Activated T-cell treated with anti-CD3 and anti-CD28 coated beads for 24 hours (primary cell): Measurements from ENCODE around the gene TRABD.
"Not testable (repeated sequence)": the region's sequence is repeated elsewhere in the genome, so short reads cannot be mapped to it uniquely, and the experiment has no call there.

Experiments
- DNase-seq: peaks from one replicate; pipeline ENCODE4 v3.0.0-alpha.2; 2020; ENCODE audit warnings: low read depth

The TRABD gene, protein sequence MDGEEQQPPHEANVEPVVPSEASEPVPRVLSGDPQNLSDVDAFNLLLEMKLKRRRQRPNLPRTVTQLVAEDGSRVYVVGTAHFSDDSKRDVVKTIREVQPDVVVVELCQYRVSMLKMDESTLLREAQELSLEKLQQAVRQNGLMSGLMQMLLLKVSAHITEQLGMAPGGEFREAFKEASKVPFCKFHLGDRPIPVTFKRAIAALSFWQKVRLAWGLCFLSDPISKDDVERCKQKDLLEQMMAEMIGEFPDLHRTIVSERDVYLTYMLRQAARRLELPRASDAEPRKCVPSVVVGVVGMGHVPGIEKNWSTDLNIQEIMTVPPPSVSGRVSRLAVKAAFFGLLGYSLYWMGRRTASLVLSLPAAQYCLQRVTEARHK

DNA sequence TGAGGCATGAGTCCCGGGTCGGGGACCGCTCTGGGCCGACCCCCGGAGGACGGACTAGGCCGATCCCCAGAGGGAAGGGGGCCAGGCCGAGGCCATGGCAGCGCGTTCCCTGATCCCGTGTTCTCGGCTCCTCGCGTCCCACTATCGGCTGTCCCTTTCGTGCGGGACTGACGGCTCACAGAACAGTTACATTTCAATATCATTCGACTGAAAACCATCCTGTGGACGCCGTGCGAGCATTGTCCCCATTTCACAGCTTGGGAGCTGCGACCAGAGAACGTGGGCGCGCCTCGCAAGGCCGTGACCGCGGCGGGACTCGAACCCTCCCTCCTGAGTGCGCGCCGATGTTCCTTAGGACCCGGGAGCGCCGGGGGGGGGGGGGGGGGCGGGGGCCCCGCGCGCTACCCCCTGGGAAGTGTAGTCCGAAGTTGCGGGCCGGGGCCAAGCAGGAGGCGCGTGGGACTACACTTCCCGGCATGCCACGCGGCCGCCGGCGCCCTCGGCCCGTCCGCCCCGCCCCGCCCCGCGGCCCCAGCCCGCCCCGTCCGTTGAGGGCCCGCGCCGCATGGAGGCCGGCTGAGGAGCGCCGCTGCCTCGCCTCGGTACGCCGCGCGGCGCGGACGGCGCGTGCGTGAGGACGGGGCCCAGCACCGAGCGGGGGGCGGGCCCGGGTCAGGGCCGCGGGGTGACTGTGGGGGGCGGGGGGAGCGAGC is at the start of gene TRABD:
Gene TRABD (plus strand): TSS at position 539 of the 713 bp plus-strand sequence. CDS start 7,148 bp downstream, outside the sequence.
- DNase-seq, result peak; percentile 86

DNA sequence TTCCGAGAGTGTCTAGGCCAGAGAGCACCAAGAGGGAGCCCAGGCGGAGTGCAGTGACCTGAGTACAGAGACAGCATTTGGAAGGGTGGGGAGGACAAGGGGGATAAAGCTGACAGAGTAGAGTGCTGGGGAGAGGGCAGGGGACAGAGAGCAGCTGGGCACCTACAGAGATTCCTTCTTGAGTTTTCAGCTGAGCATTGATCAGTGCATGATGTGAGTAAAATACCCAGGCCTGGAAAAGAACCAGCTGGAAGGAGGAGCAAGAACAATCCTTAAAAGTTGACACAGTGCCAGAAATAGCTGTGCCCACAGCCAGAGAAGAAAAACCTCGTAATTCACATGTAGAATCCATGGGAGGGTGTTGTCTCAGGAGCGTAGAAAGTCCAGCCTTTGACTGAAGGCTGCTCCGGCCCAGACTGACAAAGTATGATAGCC is 49.1 kb upstream of the TRABD start:
- DNase-seq, result no peak

DNA sequence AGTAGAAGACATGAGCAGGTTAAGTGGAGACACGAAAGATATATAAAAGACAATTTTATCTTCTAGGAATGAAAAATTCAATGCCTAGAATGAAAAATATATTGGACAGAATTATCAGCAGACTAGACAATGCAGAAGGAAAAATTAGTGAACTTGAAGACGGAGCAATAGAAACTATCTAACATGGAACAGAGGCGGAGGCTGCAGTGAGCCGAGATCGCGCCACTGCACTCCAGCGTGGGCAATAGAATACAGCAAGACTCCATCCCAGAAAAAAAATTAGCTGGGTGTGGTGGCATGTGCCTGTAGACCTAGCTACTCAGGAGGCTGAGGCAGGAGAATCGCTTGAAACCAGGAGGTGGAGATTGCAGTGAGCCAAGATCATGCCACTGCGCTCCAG is 48.4 kb upstream of the TRABD start:
- DNase-seq, result not testable (repeated sequence)

DNA sequence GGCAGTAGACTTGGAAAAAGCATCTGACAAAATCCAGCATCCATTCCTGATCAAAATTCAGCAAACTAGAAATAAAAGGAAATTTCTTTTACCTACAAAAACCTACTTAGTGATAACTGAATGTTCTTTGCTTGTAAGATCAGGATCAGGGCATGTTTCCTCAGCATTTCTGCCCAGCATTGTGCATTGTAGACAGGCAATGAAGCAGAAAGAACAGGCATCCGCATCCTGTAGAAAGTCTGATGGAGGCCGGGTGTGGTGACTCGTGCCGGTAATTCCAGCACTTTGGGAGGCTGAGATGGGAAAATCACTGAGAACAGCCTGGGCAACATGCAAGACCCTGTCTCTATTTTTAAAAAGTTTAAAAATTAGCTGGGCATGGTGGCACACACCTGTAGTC is 47.7 kb upstream of the TRABD start:
- no peak for DNase-seq

DNA sequence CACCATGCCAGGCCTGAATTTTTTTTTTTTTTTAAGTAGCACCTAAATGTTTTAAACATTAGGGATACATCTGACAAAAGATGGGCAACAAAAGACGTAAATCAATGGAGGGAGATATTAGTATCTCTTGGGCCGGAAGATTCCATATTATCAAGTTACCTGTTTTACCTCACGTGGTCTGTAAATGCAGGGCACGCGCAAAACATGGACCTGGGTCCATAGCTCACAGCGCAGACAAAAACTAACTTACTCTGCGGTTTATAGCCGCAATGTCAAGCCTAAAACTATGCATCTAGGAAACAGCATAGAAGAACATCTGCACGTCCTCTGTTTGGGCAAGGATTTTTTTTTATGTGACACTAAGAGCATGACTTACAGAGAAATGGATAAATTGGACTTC is 46.7 kb upstream of the TRABD start:
- no peak for DNase-seq

DNA sequence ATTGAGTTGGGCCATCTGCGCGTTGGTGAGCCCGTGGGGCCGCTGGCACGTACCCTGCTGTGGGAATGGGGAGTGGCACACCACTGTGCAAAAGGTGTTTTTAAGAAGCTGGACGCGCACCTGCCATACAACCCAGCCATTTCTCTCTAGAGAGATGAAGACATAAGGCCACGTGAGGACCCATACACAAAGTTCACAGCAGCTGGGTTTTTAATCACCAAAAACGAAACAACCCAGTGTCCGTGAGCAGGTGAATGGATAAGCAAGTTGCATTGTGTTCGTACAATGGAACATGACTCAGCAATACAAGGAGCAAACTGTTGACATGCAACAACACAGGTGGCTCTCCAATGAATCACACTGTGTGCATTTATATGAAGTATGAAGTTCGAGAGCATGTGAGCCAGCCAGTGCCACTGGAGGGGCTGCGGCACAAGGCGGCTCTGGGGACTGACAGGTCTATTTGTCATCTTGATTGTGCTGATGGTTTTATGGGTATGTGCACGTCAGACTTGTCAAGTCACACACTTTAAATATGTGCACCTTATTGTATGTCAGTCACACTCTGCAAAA is 45.8 kb upstream of the TRABD start:
- DNase-seq, result no peak

DNA sequence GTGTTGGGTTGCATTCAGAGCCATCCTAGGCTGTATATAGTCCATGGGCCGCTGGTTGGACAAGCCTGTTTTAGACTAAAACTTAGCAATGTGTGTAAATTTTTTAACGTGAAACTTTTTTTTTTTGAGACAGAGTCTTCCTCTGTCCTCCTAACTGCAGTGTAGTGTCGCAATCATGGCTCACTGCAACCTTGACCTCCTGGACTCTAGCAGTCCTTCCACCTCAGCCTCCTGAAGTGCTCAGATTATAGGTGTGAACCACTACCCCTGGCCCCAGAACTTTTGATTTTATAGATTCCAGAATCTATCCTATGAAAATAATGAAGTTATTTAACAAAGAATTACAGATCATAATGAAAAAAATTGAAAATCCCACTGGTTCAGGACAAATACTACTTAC is 45.1 kb upstream of the TRABD start:
- no peak for DNase-seq

DNA sequence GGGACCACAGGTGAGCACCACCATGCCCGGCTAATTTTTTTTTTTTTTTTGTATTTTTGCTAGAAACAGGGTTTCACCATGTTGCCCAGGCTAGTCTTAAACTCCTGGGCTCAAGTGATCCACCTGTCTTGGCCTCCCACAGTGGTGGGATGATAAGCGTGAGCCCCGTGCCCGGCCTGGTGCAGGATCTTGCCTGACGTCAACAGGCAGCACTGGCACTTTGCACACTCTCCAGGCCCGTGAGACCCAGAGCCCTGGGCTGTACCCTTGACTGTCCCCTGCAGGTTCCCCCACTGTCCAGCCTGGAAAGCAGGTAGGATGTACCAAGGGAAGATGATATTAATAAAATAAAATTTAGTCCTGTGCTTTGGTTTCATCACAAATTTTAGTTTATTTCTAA is 44.3 kb upstream of the TRABD start:
- DNase-seq, result no peak

DNA sequence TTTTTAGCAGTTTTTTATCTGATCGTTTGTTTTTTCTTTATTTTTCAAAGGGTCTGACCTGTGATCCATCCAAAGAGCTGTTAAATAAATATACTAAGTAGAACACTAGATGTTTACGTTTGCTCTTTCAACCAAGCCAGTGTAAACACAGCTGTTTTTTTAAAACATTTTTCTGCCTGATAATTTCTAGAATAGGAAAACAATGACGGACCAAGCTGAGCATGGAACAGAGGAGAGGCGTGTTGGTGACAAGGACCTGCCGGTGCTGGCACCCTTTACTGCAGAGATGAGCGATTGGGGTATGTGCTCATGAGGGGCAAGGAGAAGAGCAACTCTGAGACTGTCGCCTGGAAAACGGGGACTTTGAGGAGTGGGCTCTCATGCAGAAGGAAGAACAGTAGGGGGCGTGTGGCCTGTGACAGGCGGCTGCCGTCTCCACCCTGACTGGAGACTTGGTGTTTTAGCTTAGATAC is 43.8 kb upstream of the TRABD start:
- DNase-seq, result no peak

DNA sequence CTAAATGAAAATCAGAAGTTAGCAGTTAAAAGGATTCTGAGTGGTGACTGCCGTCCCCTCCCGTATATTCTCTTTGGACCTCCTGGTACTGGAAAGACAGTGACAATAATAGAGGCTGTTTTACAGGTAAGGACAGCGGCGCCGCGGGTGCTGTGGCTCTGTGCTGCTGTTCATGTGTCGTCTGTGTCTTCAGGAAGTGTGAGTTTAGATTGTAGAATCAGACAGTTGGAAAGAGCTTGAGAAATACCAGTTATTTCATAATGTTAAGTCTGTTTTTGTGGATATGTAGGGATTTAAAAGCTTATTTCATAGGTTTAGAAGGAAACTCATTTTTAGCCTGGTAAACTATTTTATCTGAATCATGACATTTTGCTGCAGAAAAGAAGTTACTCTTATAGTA is 42.6 kb upstream of the TRABD start:
- DNase-seq, result no peak

DNA sequence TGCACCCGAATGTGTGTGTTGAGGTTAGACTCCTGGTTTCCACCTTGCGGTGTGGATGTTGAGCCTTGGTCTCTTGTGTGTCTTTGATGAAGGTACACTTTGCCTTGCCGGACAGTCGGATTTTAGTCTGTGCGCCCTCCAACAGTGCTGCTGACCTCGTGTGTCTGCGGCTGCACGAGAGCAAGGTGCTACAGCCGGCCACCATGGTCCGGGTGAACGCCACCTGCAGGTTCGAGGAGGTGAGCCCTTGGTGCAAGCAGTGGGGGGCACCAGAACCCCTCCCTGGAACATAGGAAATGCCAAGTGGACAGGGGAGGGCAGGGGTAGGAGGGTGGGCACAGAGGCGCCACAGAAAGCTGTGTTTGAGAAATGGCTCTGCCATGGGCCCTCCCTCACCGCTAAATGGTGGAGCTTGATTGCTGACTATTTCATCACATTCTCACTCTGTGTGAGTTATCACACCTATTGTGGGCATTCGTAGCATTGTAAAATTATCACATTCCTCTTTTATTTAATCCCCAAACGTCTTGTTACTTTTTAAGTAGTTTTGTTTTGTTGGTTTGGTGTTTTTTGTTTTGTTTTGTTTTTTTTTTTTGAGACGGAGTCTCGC is 41.6 kb upstream of the TRABD start:
- DNase-seq, result no peak

DNA sequence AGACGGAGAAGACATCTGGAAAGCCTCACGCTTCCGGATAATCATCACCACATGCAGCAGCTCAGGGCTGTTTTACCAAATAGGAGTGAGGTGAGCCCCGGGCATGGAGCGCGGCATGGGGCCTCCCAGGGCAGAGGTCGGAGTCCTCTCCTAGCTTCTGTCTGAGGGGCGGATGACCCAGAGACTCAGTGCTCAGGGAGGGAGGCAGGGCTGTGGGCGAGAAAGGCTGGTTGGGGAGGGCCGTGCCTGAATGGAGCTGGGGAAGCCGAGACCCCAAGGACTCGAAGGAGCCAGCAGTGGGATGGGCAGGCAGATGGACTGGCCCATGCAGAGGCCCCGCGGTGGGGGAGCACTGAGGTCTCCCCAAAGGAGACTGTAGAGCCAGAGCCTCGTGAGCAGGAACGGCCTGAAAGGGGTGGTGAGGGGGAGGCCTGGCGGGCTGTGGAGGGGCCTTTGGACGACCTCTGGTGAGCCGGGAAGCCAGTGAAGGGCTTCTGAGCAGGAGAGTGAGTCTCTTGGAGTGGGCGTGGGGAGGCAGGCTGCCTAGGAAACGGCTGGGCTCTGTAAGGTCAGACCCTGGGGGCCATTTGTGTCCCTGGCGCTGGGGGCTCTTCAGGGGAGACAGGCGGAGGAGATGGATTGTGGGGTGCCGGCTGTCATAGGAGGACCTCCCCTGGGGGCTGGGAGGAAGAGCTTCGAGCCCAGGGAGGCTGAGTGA is 39.8 kb upstream of the TRABD start:
- no peak for DNase-seq

DNA sequence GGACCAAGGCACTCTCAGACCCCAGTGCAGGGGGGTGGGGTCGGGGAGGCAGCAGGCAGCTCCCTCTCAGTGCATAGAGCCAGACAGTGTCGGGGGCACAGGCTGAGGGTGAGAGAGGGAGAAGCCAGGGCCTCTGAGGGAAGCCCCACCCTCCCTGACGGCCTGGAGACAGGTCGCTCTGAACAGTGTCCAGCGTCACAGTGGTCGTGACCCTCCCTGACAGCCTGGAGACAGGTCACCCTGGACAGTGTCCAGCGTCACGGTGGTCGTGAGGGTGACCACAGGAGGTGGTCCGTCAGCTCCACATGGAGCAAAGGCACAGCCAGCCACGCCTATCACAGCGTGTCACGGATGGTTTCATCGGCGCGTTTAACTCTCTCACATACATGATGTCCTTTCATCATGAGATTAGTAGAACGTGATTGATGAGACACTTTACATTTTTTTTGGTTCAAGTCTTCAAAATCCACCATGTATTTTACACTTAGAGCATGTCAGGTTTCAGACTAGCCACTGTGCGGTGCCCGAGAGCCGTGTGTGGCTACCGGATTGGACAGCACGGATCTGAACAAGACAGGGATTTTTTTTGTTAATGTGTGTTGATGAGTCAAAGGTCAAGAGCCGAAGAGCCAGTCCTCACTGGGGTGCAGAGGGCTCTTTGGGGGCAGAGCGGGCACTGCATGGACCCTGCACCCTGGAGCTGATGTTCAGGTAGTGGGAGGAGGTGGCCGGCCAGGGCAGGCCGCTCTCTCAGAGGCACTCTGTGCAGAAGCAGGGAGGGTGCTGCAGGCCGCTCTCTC is 39.1 kb upstream of the TRABD start:
- DNase-seq, result no peak

DNA sequence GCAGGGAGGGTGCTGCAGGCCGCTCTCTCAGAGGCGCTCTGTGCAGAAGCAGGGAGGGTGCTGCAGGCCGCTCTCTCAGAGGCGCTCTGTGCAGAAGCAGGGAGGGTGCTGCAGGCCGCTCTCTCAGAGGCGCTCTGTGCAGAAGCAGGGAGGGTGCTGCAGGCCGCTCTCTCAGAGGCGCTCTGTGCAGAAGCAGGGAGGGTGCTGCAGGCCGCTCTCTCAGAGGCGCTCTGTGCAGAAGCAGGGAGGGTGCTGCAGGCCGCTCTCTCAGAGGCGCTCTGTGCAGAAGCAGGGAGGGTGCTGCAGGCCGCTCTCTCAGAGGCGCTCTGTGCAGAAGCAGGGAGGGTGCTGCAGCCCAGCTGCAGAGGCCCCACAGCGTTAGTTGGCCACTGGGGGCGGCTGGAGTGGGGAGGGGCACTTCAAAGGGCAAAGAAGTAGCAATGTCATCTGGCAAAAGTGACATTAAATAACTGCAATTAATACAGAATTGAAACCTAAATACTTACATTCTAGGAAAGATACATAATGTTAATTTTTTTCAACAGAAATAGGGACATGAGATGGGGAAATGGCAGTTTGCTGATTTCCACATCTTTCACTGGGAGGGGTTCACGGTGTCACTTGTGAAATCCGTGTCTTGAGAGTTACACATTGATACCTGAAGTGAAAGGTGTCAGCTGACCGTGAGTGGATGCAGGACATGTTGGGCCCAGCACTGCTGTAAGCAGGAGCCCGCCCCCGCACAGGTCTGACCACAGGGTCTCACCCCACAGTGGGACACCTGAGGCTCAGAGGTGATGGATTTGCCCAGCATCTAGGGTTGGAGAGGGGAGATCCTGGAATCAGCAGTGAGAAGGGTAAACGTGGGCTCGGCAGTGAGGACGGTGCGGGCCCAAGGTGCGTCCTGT is 38.2 kb upstream of the TRABD start:
- not testable (repeated sequence) for DNase-seq

DNA sequence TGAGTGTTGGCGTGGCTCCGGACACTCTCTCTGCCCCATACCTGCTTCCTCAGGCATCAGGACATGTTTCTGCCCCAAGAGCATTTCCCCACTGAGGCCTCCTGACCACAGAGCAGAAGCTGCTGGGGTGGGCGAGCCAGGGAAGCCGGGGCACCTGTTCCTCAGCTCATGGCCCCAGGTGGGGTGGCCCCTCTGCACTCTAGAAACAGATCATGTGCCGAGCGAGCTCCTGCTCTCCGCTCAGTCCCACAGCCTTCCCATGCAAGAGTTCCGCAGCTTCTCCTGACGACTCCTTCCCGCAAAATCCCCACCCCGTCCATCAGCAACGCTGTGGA is 37.6 kb upstream of the TRABD start:
- no peak for DNase-seq

DNA sequence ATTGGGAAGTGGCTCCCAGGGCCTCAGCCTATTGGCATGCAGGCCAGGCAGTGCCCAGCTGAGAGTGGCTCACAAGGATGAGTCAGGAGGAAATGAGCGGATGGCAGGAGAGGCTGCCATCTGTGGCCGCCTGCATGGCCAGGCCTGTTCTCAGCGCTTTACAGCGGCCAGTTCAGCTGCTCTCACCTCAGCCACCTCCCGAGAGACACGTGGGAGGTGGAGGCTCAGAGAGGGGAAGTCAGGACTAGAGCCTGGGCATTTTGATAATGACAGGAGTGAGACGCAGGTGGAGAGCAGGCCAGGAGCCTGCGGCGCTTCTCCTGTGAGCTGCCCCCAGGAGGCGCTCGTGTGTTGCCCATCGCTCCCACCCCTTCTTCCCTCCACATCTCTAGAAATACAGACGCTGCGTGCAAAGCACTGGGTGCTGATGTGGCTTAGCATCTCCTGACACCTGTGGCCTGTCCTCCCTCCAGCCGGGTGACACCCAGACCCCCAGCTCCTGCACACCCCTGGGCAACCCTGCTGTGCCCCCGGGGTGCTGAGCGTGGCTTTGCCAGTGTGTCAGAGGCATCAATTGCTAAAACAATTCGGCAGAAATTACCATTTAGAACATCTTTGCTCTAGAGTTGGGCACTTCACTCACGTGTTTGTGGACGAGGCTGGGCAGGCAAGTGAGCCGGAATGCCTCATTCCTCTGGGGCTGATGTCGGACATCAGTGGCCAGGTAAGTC is 36.6 kb upstream of the TRABD start:
- peak; percentile 55 for DNase-seq

DNA sequence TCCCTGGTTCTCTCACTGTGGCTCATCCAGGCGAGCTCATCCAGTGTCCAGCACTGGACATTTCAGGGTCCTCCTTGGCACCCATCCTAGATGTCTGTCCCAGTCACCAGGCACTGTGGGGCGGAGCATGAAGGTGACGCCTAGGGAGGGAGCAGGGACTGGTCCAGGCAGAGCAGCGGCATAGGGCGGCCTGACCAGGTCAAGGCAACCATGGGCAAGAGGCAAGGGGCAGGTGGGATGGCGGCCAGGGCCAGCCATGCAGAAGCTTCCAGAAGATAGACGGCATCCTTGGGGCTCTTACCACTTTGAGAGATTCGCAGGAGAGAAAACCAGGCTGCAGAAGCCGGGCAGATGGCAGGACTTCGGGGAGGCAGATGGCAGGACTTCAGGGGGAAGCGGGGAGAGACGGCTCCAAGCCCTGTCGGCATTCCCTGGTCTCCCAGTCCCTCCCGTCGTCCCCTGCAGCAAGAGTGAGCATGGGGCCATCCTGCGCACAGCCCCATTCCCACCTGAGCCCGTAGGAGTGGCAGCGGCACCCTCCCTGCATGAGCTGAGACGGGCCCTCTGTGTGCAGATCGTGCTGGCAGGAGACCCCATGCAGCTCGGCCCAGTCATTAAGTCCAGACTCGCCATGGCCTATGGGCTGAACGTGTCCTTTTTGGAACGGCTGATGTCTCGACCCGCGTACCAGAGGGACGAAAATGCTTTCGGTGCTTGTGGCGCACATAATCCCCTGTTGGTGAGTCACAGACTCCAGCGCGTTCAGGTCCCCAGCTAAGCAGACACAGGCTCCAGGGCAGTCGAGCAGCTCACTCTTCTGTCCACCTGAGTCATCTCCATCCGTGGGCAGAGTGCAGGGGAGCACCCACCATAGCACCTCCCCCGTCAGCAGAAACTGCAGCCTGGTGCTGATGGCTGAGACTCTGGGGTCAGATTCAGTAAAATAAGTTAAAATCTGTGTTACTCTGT is 35.3 kb upstream of the TRABD start:
- DNase-seq, result no peak
